ENCODE measurements around the gene YIPF1.
A peak's percentile ranks its signal among the peaks of the same experiment; 100 is the strongest.

YIPF1 gene

DNA sequence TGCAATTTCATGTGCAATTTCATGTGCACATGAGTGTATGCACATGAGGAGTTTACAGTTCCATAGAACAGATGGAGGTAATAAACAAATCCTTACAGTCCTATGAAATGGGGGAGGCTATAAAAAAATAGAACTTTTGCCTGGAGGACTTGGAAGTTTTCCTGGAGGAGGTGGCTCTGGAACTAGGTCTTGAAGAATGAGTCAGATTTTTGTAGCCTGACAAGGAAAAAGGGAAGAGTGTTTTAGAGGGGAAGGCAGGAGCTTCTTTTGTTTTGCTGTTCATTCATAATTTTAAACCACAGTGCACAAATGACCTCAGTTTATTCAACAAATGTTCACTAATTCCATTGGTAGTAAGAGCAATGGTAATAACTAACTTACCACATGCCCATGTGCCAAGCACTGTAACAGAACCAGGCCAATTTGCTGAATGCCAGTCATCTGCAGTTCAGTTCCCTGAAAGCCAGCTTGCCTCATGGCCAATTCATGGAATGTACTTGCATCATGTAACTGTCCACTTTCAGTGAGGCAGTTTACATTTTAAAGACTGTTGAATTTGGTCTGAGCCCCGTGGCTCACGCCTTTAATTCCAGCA is 7.1 kb upstream of the YIPF1 start:
- peak; percentile 73 for DNase-seq (ENCODE audit: low read depth)
- TF ChIP-seq CTCF (IDR thresholded peaks at IDR 0.05; ENCODE audit: control insufficient read depth, extremely low read depth, insufficient read depth) = no peak

DNA sequence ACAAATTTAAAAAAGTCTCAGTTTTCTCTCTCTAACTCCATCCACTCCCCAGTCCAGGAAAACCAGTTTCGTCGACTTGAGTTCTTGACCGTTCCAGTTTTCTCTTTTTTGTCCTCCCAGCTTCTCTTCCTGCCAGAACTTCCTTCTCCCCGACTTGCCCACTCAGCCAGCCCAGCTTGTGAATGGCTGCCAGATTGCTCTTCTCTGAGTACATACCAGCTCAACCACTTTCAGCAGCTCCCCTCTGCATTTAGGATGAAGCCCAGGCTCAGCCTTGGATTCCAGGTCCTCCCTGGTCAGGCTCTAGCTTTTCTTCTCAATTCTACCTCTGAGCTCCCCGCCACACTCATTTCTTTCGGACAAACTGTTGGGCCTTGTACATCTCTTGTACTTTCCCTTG is 5.8 kb upstream of the YIPF1 start:
- no peak for DNase-seq (ENCODE audit: low read depth)
- TF ChIP-seq CTCF (IDR thresholded peaks at IDR 0.05; ENCODE audit: control insufficient read depth, extremely low read depth, insufficient read depth) = no peak
- H3K4me3 ChIP-seq (ENCODE audit: low read depth, low read length) = no peak overlapping the region

More for the DNA sequence above, 7.1 kb upstream of the YIPF1 start:
- no peak overlapping the region for H3K4me3 ChIP-seq (ENCODE audit: low read depth, low read length)

DNA sequence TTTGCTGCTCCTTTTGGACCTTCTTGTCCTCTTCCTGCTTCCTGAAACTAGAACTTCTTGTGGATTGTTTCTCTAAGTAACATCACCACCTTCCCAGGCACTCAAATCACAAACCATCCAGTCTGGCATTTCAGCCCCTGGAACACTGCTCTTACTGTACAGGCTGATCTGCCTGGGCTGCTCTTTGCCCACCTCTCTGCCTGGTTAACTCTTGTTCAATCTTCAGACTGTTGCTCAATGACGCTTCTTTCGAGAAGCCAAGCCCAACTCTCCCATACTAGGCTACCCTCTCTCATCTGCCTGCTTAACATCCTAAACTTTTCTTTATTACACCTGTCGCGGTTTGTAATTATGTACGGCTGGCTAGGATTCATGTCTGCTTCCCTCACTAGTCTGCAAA is 5.0 kb upstream of the YIPF1 start:
- H3K4me3 ChIP-seq (ENCODE audit: low read depth, low read length) = no peak overlapping the region
- no peak for TF ChIP-seq CTCF (IDR thresholded peaks at IDR 0.05; ENCODE audit: control insufficient read depth, extremely low read depth, insufficient read depth)
- no peak for DNase-seq (ENCODE audit: low read depth)

GRCh38 chr1:53893999-53894636 is 4.5 kb upstream of the YIPF1 start, which contains the start of gene DIO1:
Gene DIO1 (plus strand): TSS chr1:53894187. CDS start chr1:53894211, 24 bp downstream.
- DNase-seq (ENCODE audit: low read depth) = no peak
- no peak within 1 kb of the TSS for H3K4me3 ChIP-seq (ENCODE audit: low read depth, low read length)
- TF ChIP-seq CTCF (IDR thresholded peaks at IDR 0.05; ENCODE audit: control insufficient read depth, extremely low read depth, insufficient read depth) = no peak

DNA sequence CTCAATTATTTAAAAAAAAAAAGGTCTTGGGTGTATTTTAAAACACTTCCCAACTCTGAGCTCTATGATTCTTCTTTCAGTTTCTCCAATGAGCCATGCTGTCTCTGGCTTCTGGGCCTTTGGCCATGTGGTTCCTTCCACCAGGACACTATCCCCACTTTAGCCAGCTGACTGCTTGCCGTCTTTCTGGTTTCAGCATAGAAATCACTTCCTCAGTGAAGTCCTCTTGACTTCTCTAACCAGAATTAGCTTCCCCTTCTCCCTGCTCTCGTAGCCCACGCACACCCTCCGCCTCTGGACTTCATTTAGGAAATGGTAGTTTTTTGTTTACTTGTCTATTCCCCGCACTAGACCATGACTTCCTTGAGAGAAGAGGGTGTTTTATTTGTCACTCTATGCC is 3.3 kb upstream of the YIPF1 start:
- no peak overlapping the region for H3K4me3 ChIP-seq (ENCODE audit: low read depth, low read length)
- no peak for DNase-seq (ENCODE audit: low read depth)
- no peak for TF ChIP-seq CTCF (IDR thresholded peaks at IDR 0.05; ENCODE audit: control insufficient read depth, extremely low read depth, insufficient read depth)

GRCh38 chr1:53891678-53892077 is 2.1 kb upstream of the YIPF1 start:
- H3K4me3 ChIP-seq (ENCODE audit: low read depth, low read length) = no peak overlapping the region
- no peak for TF ChIP-seq CTCF (IDR thresholded peaks at IDR 0.05; ENCODE audit: control insufficient read depth, extremely low read depth, insufficient read depth)
- DNase-seq (ENCODE audit: low read depth) = no peak

DNA sequence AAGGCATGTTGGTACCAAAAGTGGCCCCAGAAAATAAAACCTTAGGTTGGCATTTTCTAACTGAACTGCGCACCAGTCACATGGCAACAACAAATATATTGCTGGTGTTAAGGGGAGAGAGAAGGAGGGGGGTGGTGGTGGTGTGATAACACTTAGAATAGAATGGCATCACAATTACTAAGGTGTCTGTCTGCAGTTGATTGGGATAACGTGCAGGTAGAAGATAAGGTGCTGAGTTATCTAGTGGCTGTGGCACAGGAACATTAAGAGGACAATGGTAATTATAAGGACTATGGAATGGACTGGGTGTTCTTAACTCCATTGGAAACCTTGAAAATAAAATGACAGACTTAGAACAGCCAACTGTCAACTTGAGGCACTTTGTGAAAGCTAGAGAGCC is 1.4 kb upstream of the YIPF1 start:
- TF ChIP-seq CTCF (IDR thresholded peaks at IDR 0.05; ENCODE audit: control insufficient read depth, extremely low read depth, insufficient read depth) = no peak
- DNase-seq (ENCODE audit: low read depth) = no peak
- H3K4me3 ChIP-seq (ENCODE audit: low read depth, low read length) = no peak overlapping the region
